Measurements from ENCODE around the gene IGSF11.
"Not testable (repeated sequence)": the region's sequence is repeated elsewhere in the genome, so short reads cannot be mapped to it uniquely, and the experiment has no call there.

IGSF11 gene

GRCh38 chr3:118981494-118982134 is 53.0 kb downstream of the IGSF11 start:
- Histone ChIP-seq H3K4me1 (ENCODE audit: control insufficient read depth, insufficient read depth, low read length) (no peaks in the 10 kb centered on the region), H3K27me3 (ENCODE audit: control insufficient read depth, insufficient read depth, low read length) (no peaks in the 10 kb centered on the region), H3K36me3 (ENCODE audit: control insufficient read depth, insufficient read depth, low read length) (no peaks in the 10 kb centered on the region), H3K4me3 (ENCODE audit: low read length) (no peak overlapping the region), H3K9ac (ENCODE audit: low read length) (no peak overlapping the region), H3K27ac (ENCODE audit: low read depth, low read length) (no peak overlapping the region)

GRCh38 chr3:118980832-118981231 is 53.8 kb downstream of the IGSF11 start:
- no peaks in the 10 kb centered on the region for H3K4me1 ChIP-seq (ENCODE audit: control insufficient read depth, insufficient read depth, low read length)
- H3K27me3 ChIP-seq (ENCODE audit: control insufficient read depth, insufficient read depth, low read length), result no peaks in the 10 kb centered on the region
- H3K27ac ChIP-seq (ENCODE audit: low read depth, low read length), result no peak overlapping the region
- no peak overlapping the region for H3K9ac ChIP-seq (ENCODE audit: low read length)
- no peak overlapping the region for H3K4me3 ChIP-seq (ENCODE audit: low read length)
- no peaks in the 10 kb centered on the region for H3K36me3 ChIP-seq (ENCODE audit: control insufficient read depth, insufficient read depth, low read length)

DNA sequence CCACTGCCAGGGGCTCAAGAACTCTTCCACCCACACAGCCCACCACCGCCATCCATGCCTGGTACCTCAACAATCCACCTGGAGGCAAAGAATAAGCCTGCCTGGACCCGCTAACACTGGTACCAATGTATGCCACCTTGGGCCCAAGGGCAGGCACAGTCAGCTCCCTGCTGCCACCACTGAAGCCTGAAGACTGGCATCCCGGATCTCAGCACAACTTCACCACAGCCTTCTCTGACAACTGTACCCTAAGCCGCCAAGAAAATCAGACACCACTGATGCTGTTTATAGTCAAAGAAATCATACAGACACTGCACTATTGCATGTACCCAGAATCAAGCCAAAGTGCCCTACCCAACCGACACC is 56.3 kb downstream of the IGSF11 start:
- peaks cover under 1% of the 10 kb centered on the region for H3K4me1 ChIP-seq (ENCODE audit: control insufficient read depth, insufficient read depth, low read length)
- H3K27me3 ChIP-seq (ENCODE audit: control insufficient read depth, insufficient read depth, low read length), result no peaks in the 10 kb centered on the region
- no peaks in the 10 kb centered on the region for H3K36me3 ChIP-seq (ENCODE audit: control insufficient read depth, insufficient read depth, low read length)
- no peak overlapping the region for H3K27ac ChIP-seq (ENCODE audit: low read depth, low read length)
- H3K9ac ChIP-seq (ENCODE audit: low read length), result no peak overlapping the region
- H3K4me3 ChIP-seq (ENCODE audit: low read length), result no peak overlapping the region

GRCh38 chr3:118977671-118978392 is 56.8 kb downstream of the IGSF11 start:
- Histone ChIP-seq H3K36me3 (ENCODE audit: control insufficient read depth, insufficient read depth, low read length) (no peaks in the 10 kb centered on the region), H3K9ac (ENCODE audit: low read length) (no peak overlapping the region), H3K27me3 (ENCODE audit: control insufficient read depth, insufficient read depth, low read length) (no peaks in the 10 kb centered on the region), H3K27ac (ENCODE audit: low read depth, low read length) (no peak overlapping the region), H3K4me3 (ENCODE audit: low read length) (no peak overlapping the region), H3K4me1 (ENCODE audit: control insufficient read depth, insufficient read depth, low read length) (peaks cover 5% of the 10 kb centered on the region)

- Histone ChIP-seq H3K9ac (ENCODE audit: low read length) (no peak overlapping the region), H3K4me1 (ENCODE audit: control insufficient read depth, insufficient read depth, low read length) (peaks cover 7% of the 10 kb centered on the region), H3K4me3 (ENCODE audit: low read length) (no peak overlapping the region), H3K27me3 (ENCODE audit: control insufficient read depth, insufficient read depth, low read length) (no peaks in the 10 kb centered on the region), H3K27ac (ENCODE audit: low read depth, low read length) (no peak overlapping the region), H3K36me3 (ENCODE audit: control insufficient read depth, insufficient read depth, low read length) (no peaks in the 10 kb centered on the region)
Measured at GRCh38 chr3:118977118-118977517, 57.5 kb downstream of the IGSF11 start.

- not testable (repeated sequence) for H3K9ac ChIP-seq (ENCODE audit: low read length); H3K4me1 ChIP-seq (ENCODE audit: control insufficient read depth, insufficient read depth, low read length); H3K27ac ChIP-seq (ENCODE audit: low read depth, low read length); H3K4me3 ChIP-seq (ENCODE audit: low read length); H3K27me3 ChIP-seq (ENCODE audit: control insufficient read depth, insufficient read depth, low read length); H3K36me3 ChIP-seq (ENCODE audit: control insufficient read depth, insufficient read depth, low read length)
Measured at GRCh38 chr3:118975476-118975875, 59.2 kb downstream of the IGSF11 start.

GRCh38 chr3:118974356-118975097 is 60.1 kb downstream of the IGSF11 start:
- Histone ChIP-seq H3K36me3 (ENCODE audit: control insufficient read depth, insufficient read depth, low read length) (no peaks in the 10 kb centered on the region), H3K4me3 (ENCODE audit: low read length) (no peak overlapping the region), H3K27ac (ENCODE audit: low read depth, low read length) (no peak overlapping the region), H3K9ac (ENCODE audit: low read length) (no peak overlapping the region), H3K27me3 (ENCODE audit: control insufficient read depth, insufficient read depth, low read length) (no peaks in the 10 kb centered on the region), H3K4me1 (ENCODE audit: control insufficient read depth, insufficient read depth, low read length) (peaks cover 7% of the 10 kb centered on the region)

GRCh38 chr3:118973050-118973449 is 61.6 kb downstream of the IGSF11 start:
- Histone ChIP-seq H3K9ac (ENCODE audit: low read length) (no peak overlapping the region), H3K4me1 (ENCODE audit: control insufficient read depth, insufficient read depth, low read length) (peaks cover 7% of the 10 kb centered on the region)

GRCh38 chr3:118970819-118971218 is 63.8 kb downstream of the IGSF11 start:
- H3K4me3 ChIP-seq (ENCODE audit: low read length), result no peak overlapping the region
- no peak overlapping the region for H3K9ac ChIP-seq (ENCODE audit: low read length)
- H3K36me3 ChIP-seq (ENCODE audit: control insufficient read depth, insufficient read depth, low read length), result no peaks in the 10 kb centered on the region
- H3K27me3 ChIP-seq (ENCODE audit: control insufficient read depth, insufficient read depth, low read length), result no peaks in the 10 kb centered on the region
- peaks cover 7% of the 10 kb centered on the region for H3K4me1 ChIP-seq (ENCODE audit: control insufficient read depth, insufficient read depth, low read length)
- H3K27ac ChIP-seq (ENCODE audit: low read depth, low read length), result no peak overlapping the region

More at GRCh38 chr3:118973050-118973449, 61.6 kb downstream of the IGSF11 start:
- Histone ChIP-seq H3K27me3 (ENCODE audit: control insufficient read depth, insufficient read depth, low read length) (no peaks in the 10 kb centered on the region), H3K4me3 (ENCODE audit: low read length) (no peak overlapping the region), H3K36me3 (ENCODE audit: control insufficient read depth, insufficient read depth, low read length) (no peaks in the 10 kb centered on the region), H3K27ac (ENCODE audit: low read depth, low read length) (peak overlapping the region; percentile 63)

DNA sequence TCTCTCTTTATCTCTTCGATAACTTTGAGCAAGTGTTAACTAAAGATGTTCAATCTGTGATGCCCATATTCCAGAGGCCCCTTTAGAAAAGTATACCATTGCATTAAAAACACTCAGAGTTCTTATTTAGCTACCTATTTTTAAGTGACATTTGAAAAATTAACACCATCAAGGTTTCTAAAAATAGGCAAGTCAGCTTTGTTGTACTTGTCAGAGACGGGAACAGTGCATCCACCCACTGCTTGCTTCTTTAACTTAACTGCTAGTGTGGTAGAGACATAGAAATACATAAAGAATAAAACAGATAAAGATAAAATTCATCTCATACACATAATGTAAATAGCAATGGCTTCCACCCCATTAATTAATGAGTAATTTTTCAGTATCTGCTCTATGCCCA is 66.0 kb downstream of the IGSF11 start:
- Histone ChIP-seq H3K27ac (ENCODE audit: low read depth, low read length) (no peak overlapping the region), H3K27me3 (ENCODE audit: control insufficient read depth, insufficient read depth, low read length) (no peaks in the 10 kb centered on the region)

GRCh38 chr3:118968111-118968510 is 66.5 kb downstream of the IGSF11 start:
- Histone ChIP-seq H3K4me3 (ENCODE audit: low read length) (no peak overlapping the region), H3K27ac (ENCODE audit: low read depth, low read length) (no peak overlapping the region), H3K36me3 (ENCODE audit: control insufficient read depth, insufficient read depth, low read length) (no peaks in the 10 kb centered on the region), H3K4me1 (ENCODE audit: control insufficient read depth, insufficient read depth, low read length) (peaks cover 3% of the 10 kb centered on the region), H3K27me3 (ENCODE audit: control insufficient read depth, insufficient read depth, low read length) (no peaks in the 10 kb centered on the region), H3K9ac (ENCODE audit: low read length) (no peak overlapping the region)

More for the DNA sequence above, 66.0 kb downstream of the IGSF11 start:
- H3K36me3 ChIP-seq (ENCODE audit: control insufficient read depth, insufficient read depth, low read length), result no peaks in the 10 kb centered on the region
- no peak overlapping the region for H3K9ac ChIP-seq (ENCODE audit: low read length)
- peaks cover 7% of the 10 kb centered on the region for H3K4me1 ChIP-seq (ENCODE audit: control insufficient read depth, insufficient read depth, low read length)
- H3K4me3 ChIP-seq (ENCODE audit: low read length), result no peak overlapping the region

- H3K4me1 ChIP-seq (ENCODE audit: control insufficient read depth, insufficient read depth, low read length), result no peaks in the 10 kb centered on the region
- no peak overlapping the region for H3K9ac ChIP-seq (ENCODE audit: low read length)
- no peak overlapping the region for H3K4me3 ChIP-seq (ENCODE audit: low read length)
- no peaks in the 10 kb centered on the region for H3K27me3 ChIP-seq (ENCODE audit: control insufficient read depth, insufficient read depth, low read length)
- no peak overlapping the region for H3K27ac ChIP-seq (ENCODE audit: low read depth, low read length)
- H3K36me3 ChIP-seq (ENCODE audit: control insufficient read depth, insufficient read depth, low read length), result no peaks in the 10 kb centered on the region
Measured at GRCh38 chr3:118966700-118967099, 67.9 kb downstream of the IGSF11 start.

Data from rectal smooth muscle tissue (tissue), 1 donor.